Common myeloid progenitor, CD34-positive (primary cell): ENCODE measurements around the gene RGS7.

ENCODE experiments used
- CTCF ChIA-PET: fragments of 350-600 bp; sonication (Branson Sonifier 250); formaldehyde crosslinking; loops from one replicate; lab custom pipeline; 2021; ENCODE audit warnings: antibody characterized with exemption; lab: Charles Lee
- POLR2A ChIA-PET: fragments of 350-600 bp; sonication (Branson Sonifier 250); formaldehyde crosslinking; loops from one replicate; lab custom pipeline; 2021; ENCODE audit warnings: antibody characterized with exemption; lab: Charles Lee
- DNase-seq, 3 donors: peaks; one replicate each; pipeline versions ENCODE4 v3.0.0 to v3.0.0-alpha.2; 2013
- H3K27ac ChIP-seq, 2 experiments: 1 replicate in 1 of 2; 2 replicates in 1 of 2; pipeline ENCODE4 v1.7.0; 2013; ENCODE audit warnings: inconsistent platforms in 2 of 2, low read length in 2 of 2, mild to moderate bottlenecking in 2 of 2, low read depth in 1 of 2, moderate library complexity in 1 of 2; ENCODE audit not compliant: severe bottlenecking in 2 of 2, insufficient read depth in 1 of 2, poor library complexity in 1 of 2
- H3K27me3 ChIP-seq, 5 experiments: replicated peaks in 2 of 5; 1 replicate in 3 of 5; 2 replicates in 2 of 5; pipeline versions ENCODE4 v1.6.1 to v1.7.0; 2013; ENCODE audit warnings: low read length in 4 of 5, mild to moderate bottlenecking in 2 of 5, moderate library complexity in 2 of 5, inconsistent platforms in 1 of 5; ENCODE audit not compliant: insufficient read depth in 5 of 5, control insufficient read depth in 4 of 5
- H3K36me3 ChIP-seq, 4 experiments: 1 replicate in 2 of 4; 2 replicates in 2 of 4; pipeline versions ENCODE4 v1.6.1 to v1.7.0; 2013; ENCODE audit warnings: low read length in 3 of 4, control low read depth in 1 of 4, mild to moderate bottlenecking in 1 of 4; ENCODE audit not compliant: control insufficient read depth in 4 of 4, insufficient read depth in 4 of 4
- H3K4me1 ChIP-seq, 4 experiments: 1 replicate in 3 of 4; 2 replicates in 1 of 4; pipeline versions ENCODE4 v1.6.1 to v1.7.1; 2013; ENCODE audit warnings: low read length in 3 of 4, mild to moderate bottlenecking in 3 of 4, control low read depth in 1 of 4, inconsistent platforms in 1 of 4, moderate library complexity in 1 of 4; ENCODE audit not compliant: control insufficient read depth in 4 of 4, insufficient read depth in 4 of 4; ENCODE audit errors: control extremely low read depth in 1 of 4
- H3K4me3 ChIP-seq, 7 experiments: 1 replicate in 4 of 7; 2 replicates in 3 of 7; pipeline versions ENCODE4 v1.5.1 to v1.7.0; 2013; ENCODE audit warnings: mild to moderate bottlenecking in 7 of 7, low read length in 6 of 7, moderate library complexity in 6 of 7, inconsistent platforms in 2 of 7, low read depth in 2 of 7, control low read depth in 1 of 7; ENCODE audit not compliant: insufficient read depth in 4 of 7, control insufficient read depth in 1 of 7; ENCODE audit errors: extremely low read depth in 1 of 7
- H3K9me3 ChIP-seq, 5 experiments: 1 replicate in 4 of 5; 2 replicates in 1 of 5; pipeline versions ENCODE4 v1.6.1 to v1.7.1; 2013; ENCODE audit warnings: low read length in 4 of 5, mild to moderate bottlenecking in 2 of 5, inconsistent platforms in 1 of 5, low read depth in 1 of 5, moderate library complexity in 1 of 5; ENCODE audit not compliant: control insufficient read depth in 4 of 5, insufficient read depth in 2 of 5; ENCODE audit errors: control extremely low read depth in 1 of 5
- WGBS: methylation state at CpG from one replicate; pipeline ENCODE4 v1.1.5; 2013; ENCODE audit not compliant: insufficient coverage; 5-methylcytosine and 5-hydroxymethylcytosine counted together

The RGS7 gene

GRCh38 chr1:240993004-240993403 is 364.0 kb downstream of the RGS7 start:
- H3K4me1 ChIP-seq: no peaks in the 10 kb centered on the region
- CTCF ChIA-PET: no interaction called here

GRCh38 chr1:240991230-240991629 is 365.8 kb downstream of the RGS7 start:
- WGBS: 90% methylated on average over 3 of the region's 5 CpGs
- Histone ChIP-seq H3K4me1 (no peaks in the 10 kb centered on the region), H3K36me3 (no peaks in the 10 kb centered on the region), H3K27me3 (no peaks in the 10 kb centered on the region), H3K9me3 (no peaks in the 10 kb centered on the region), H3K27ac (no peak overlapping the region), H3K4me3 (no peak overlapping the region)
- DNase-seq: no peak
- ChIA-PET CTCF (no interaction called here), POLR2A (no interaction called here)

More at GRCh38 chr1:240993004-240993403, 364.0 kb downstream of the RGS7 start:
- Histone ChIP-seq H3K27ac (no peak overlapping the region), H3K4me3 (no peak overlapping the region), H3K36me3 (no peaks in the 10 kb centered on the region), H3K27me3 (no peaks in the 10 kb centered on the region), H3K9me3 (no peaks in the 10 kb centered on the region)
- POLR2A ChIA-PET: no interaction called here
- 82% methylated on average over 1 of the region's 2 CpGs for WGBS
- DNase-seq: no peak

DNA sequence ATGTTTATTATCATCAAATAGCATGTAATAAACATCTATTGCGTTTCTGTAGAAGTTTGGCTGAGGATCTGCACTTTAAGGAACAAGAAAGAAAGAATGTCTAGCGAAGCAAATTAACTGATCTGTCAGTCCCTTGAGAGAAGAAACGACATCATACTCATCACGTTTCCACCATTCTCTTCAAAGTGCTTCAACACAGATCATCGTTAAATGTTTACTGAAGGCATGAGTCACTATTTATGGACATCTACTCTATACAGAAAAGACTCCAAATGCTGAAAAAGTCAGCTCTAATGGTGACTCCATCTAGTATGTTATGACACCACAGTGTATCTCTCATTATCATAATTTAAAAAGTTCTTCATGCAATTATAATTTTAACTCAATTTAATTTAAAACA is 369.1 kb downstream of the RGS7 start:
- H3K36me3 ChIP-seq: no peaks in the 10 kb centered on the region
- no peak overlapping the region for H3K4me3 ChIP-seq
- H3K27me3 ChIP-seq: no peaks in the 10 kb centered on the region
- DNase-seq: no peak
- H3K9me3 ChIP-seq: no peaks in the 10 kb centered on the region
- H3K27ac ChIP-seq: no peak overlapping the region
- POLR2A ChIA-PET: no interaction called here
- no peaks in the 10 kb centered on the region for H3K4me1 ChIP-seq
- CTCF ChIA-PET: no interaction called here
- WGBS: 87% methylated on average over 3 of the region's 5 CpGs

- no peak overlapping the region for H3K27ac ChIP-seq
- no peak overlapping the region for H3K4me3 ChIP-seq
- no peaks in the 10 kb centered on the region for H3K27me3 ChIP-seq
- no peaks in the 10 kb centered on the region for H3K36me3 ChIP-seq
- POLR2A ChIA-PET: interaction anchor here (0.6 kb wide), 1 partner anchor 841 kb away, joined by 3 read pairs; no protein-coding TSS in a partner anchor
- CTCF ChIA-PET: no interaction called here
- H3K9me3 ChIP-seq: no peaks in the 10 kb centered on the region
- WGBS: 85% methylated on average over 2 of the region's 5 CpGs
- no peak for DNase-seq
- no peaks in the 10 kb centered on the region for H3K4me1 ChIP-seq
Measured at GRCh38 chr1:240985081-240985480, 371.9 kb downstream of the RGS7 start.

DNA sequence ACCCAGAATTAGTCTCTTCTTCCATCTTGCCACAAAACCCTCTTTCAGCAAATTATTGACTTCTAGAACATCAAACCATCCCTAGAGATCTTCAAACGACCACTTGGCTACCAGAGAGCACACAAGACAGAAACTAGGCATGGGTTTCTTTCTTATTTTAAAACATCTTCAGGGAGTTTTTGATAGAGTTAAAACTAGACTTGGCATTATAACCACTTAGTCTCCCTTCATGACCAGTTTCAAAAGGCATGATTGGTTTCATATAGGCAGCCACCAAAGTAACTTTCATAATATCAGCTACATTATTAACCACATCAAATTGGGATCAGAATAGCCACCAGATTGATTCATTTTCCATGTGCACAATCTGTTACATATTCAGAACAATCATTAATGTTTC is 376.7 kb downstream of the RGS7 start:
- Histone ChIP-seq H3K4me1 (no peaks in the 10 kb centered on the region), H3K27me3 (no peaks in the 10 kb centered on the region), H3K4me3 (no peak overlapping the region), H3K27ac (no peak overlapping the region), H3K9me3 (no peaks in the 10 kb centered on the region), H3K36me3 (no peaks in the 10 kb centered on the region)
- ChIA-PET CTCF (no interaction called here), POLR2A (no interaction called here)
- no CpG with 5 or more reads among the region's 1 CpG for WGBS
- DNase-seq: no peak

DNA sequence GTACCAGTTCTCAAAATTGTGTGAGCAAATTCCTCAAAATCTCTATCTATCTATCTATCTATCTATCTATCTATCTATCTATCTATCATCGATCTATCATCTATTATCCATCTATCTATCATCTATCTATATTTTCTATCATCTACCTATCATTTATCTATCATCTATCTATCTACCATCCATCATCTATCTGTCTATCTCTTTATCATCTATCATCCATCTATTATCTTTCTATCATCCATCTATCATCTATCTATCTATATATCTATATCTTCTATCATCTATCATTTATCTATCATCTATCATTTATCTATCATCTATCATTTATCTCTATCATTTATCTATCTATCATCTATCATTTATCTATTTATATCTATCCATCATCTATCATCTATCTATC is 380.3 kb downstream of the RGS7 start:
- Histone ChIP-seq H3K4me3 (no peak overlapping the region), H3K27me3 (no peaks in the 10 kb centered on the region), H3K27ac (no peak overlapping the region), H3K4me1 (no peaks in the 10 kb centered on the region), H3K36me3 (no peaks in the 10 kb centered on the region), H3K9me3 (no peaks in the 10 kb centered on the region)
- WGBS: 100% methylated on average over 1 of the region's 1 CpG
- ChIA-PET POLR2A (no interaction called here), CTCF (no interaction called here)
- no peak for DNase-seq

GRCh38 chr1:240973875-240974274 is 383.1 kb downstream of the RGS7 start:
- H3K4me1 ChIP-seq: no peaks in the 10 kb centered on the region
- no peak overlapping the region for H3K27ac ChIP-seq
- H3K9me3 ChIP-seq: no peaks in the 10 kb centered on the region
- no peaks in the 10 kb centered on the region for H3K36me3 ChIP-seq
- ChIA-PET CTCF (no interaction called here), POLR2A (no interaction called here)
- H3K4me3 ChIP-seq: no peak overlapping the region
- 100% methylated on average over 2 of the region's 3 CpGs for WGBS
- no peaks in the 10 kb centered on the region for H3K27me3 ChIP-seq
- no peak for DNase-seq
